ENCODE measurements around the gene UCK2.

UCK2 gene

GRCh38 chr1:165945911-165946310, 118.5 kb downstream of the UCK2 start:
- no peak overlapping the region for H3K27ac ChIP-seq
- no peak for TF ChIP-seq CTCF (conservative IDR thresholded peaks at IDR 0.05)

- H3K27ac ChIP-seq, result no peak overlapping the region
- no peak for TF ChIP-seq CTCF (conservative IDR thresholded peaks at IDR 0.05)
These were observed 120.5 kb downstream of the UCK2 start for GRCh38 chr1:165947797-165948455.

- TF ChIP-seq CTCF (conservative IDR thresholded peaks at IDR 0.05), result no peak
- no peak overlapping the region for H3K27ac ChIP-seq
These were observed 122.1 kb downstream of the UCK2 start for GRCh38 chr1:165949335-165950130.

- TF ChIP-seq CTCF (conservative IDR thresholded peaks at IDR 0.05), result no peak
- no peak overlapping the region for H3K27ac ChIP-seq
These were observed 127.5 kb downstream of the UCK2 start for GRCh38 chr1:165954940-165955339.

- no peak for TF ChIP-seq CTCF (conservative IDR thresholded peaks at IDR 0.05)
- no peak overlapping the region for H3K27ac ChIP-seq
These were observed 130.9 kb downstream of the UCK2 start for GRCh38 chr1:165958306-165958705.

GRCh38 chr1:165960136-165960535, 132.7 kb downstream of the UCK2 start:
- H3K27ac ChIP-seq, result no peak overlapping the region
- no peak for TF ChIP-seq CTCF (conservative IDR thresholded peaks at IDR 0.05)

- TF ChIP-seq CTCF (conservative IDR thresholded peaks at IDR 0.05), result no peak
These were observed 133.5 kb downstream of the UCK2 start for GRCh38 chr1:165960881-165961280.

More at GRCh38 chr1:165960881-165961280, 133.5 kb downstream of the UCK2 start:
- no peak overlapping the region for H3K27ac ChIP-seq
